Measurements from ENCODE around the gene MAP3K3. TPM values are rescaled to one million over a fixed set of nuclear protein-coding genes. Genes with fewer than 3 reads are reported as not detected.

The MAP3K3 gene
- total RNA-seq, 1 experiment from 2014 or later = 24.3 TPM

DNA sequence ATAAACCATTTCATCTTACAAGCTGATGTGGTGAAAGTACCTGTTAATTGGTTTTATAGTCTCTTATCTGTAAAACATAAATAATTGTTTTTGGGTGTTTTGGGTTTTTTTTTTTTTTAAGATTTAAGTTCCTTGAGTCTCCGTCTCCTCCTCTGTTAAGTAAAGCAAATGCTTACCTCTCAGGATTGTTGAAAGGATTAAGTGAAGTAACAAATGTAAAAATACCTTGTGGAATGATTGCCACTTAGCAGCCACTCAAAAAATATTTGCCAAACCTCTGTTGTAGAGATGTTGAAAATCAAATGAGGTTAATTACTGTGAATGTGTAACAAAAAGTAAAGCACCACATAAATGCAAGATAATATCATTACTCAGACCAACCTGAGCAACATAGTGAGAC is 58.5 kb downstream of the MAP3K3 start:
- H2BK20ac ChIP-seq (ENCODE audit: low read depth, low read length, poor library complexity, severe bottlenecking) = no peak overlapping the region
- TF ChIP-seq, protein P1, sequence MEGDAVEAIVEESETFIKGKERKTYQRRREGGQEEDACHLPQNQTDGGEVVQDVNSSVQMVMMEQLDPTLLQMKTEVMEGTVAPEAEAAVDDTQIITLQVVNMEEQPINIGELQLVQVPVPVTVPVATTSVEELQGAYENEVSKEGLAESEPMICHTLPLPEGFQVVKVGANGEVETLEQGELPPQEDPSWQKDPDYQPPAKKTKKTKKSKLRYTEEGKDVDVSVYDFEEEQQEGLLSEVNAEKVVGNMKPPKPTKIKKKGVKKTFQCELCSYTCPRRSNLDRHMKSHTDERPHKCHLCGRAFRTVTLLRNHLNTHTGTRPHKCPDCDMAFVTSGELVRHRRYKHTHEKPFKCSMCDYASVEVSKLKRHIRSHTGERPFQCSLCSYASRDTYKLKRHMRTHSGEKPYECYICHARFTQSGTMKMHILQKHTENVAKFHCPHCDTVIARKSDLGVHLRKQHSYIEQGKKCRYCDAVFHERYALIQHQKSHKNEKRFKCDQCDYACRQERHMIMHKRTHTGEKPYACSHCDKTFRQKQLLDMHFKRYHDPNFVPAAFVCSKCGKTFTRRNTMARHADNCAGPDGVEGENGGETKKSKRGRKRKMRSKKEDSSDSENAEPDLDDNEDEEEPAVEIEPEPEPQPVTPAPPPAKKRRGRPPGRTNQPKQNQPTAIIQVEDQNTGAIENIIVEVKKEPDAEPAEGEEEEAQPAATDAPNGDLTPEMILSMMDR (conservative IDR thresholded peaks at IDR 0.05) = no peak
- no peak overlapping the region for H2BK15ac ChIP-seq (ENCODE audit: low read depth, low read length)
- no peak overlapping the region for H2AFZ ChIP-seq (ENCODE audit: low read length)
- H3K18ac ChIP-seq (ENCODE audit: insufficient read length, low read depth, low read length) = no peak overlapping the region
- Mint-ChIP-seq H3K4me3 (no peak overlapping the region), H3K9me3 (no peaks in the 10 kb centered on the region), H3K4me1 (peaks cover 20 to 22% of the 10 kb centered on the region in 2 experiments), H3K27ac (peak overlapping the region in 1 of 3 experiments; percentile 51; a peak in 2 of 7 replicates), H3K36me3 (ENCODE audit: insufficient read depth in 1 of 3, low read depth in 3 of 3) (peaks cover 0 to 3% (median 0%) of the 10 kb centered on the region in 3 experiments; a peak in 4 of 7 replicates), H3K27me3 (ENCODE audit: low read depth) (no peaks in the 10 kb centered on the region)
- DNase-seq = no peak
- H3K9ac ChIP-seq (ENCODE audit: extremely low read depth, insufficient read length, low read length) = no peak overlapping the region
- no peak overlapping the region for H4K8ac ChIP-seq (replicated peaks; ENCODE audit: insufficient read length, low read depth, low read length)
- H2BK5ac ChIP-seq (ENCODE audit: insufficient read length, low read length) = no peak overlapping the region
- no peak overlapping the region for H4K91ac ChIP-seq (ENCODE audit: insufficient read length, low read depth, low read length)
- no peaks in the 10 kb centered on the region for H3K27me3 ChIP-seq (ENCODE audit: insufficient read depth, low read length)
- no peak overlapping the region for H2AK5ac ChIP-seq (ENCODE audit: insufficient read length, low read length)
- H3K79me1 ChIP-seq (ENCODE audit: insufficient read depth, low read depth, low read length, poor library complexity, severe bottlenecking) = no peaks in the 10 kb centered on the region
- H3K79me2 ChIP-seq (ENCODE audit: insufficient read depth, low read length) = no peaks in the 10 kb centered on the region
- no peak overlapping the region for H3K4me2 ChIP-seq (ENCODE audit: insufficient read depth, insufficient read length, low read length)
- H3K56ac ChIP-seq (ENCODE audit: insufficient read length, low read depth, low read length) = no peak overlapping the region
- no peak overlapping the region for H3K23ac ChIP-seq (ENCODE audit: insufficient read length, low read depth, low read length)
- no peak overlapping the region for H3K14ac ChIP-seq (ENCODE audit: insufficient read depth, low read length)
- no peaks in the 10 kb centered on the region for H4K20me1 ChIP-seq (ENCODE audit: control insufficient read depth, insufficient read depth, insufficient read length)
- no peak overlapping the region for H2BK120ac ChIP-seq (ENCODE audit: low read depth, low read length, poor library complexity, severe bottlenecking)
- no peak overlapping the region for H2BK12ac ChIP-seq (ENCODE audit: insufficient read length, low read depth, low read length)
- no peaks in the 10 kb centered on the region for H3K9me3 ChIP-seq (ENCODE audit: control insufficient read depth, low read depth, low read length)
- no peaks in the 10 kb centered on the region for H3K23me2 ChIP-seq (ENCODE audit: insufficient read length, low read depth, low read length, poor library complexity, severe bottlenecking)
- H4K5ac ChIP-seq (ENCODE audit: insufficient read length, low read depth, low read length) = no peak overlapping the region
- H3T11ph ChIP-seq (ENCODE audit: low read length) = no peak overlapping the region
- no peak overlapping the region for H3K4ac ChIP-seq (ENCODE audit: low read depth, low read length)
- H3K27ac ChIP-seq (ENCODE audit: insufficient read length, low read depth, low read length) = no peak overlapping the region
- peaks cover 3% of the 10 kb centered on the region; the same call in 1 of the 2 replicates for H3K4me1 ChIP-seq (ENCODE audit: insufficient read depth, low read length)
- no CpG with 5 or more reads among the region's 1 CpG for WGBS (ENCODE audit: extremely low coverage, insufficient read length, low lambda C conversion rate)
